ENCODE results near the gene BDNF. TPM values are rescaled to one million over a fixed set of nuclear protein-coding genes. Genes with fewer than 3 reads are reported as not detected.

Gene BDNF
- total and polyA plus RNA-seq, 2 of the 8 experiments (the other 6 are each of a cell fraction or from before 2014, with no cell fraction given) = 2.4 to 5.4 TPM

DNA sequence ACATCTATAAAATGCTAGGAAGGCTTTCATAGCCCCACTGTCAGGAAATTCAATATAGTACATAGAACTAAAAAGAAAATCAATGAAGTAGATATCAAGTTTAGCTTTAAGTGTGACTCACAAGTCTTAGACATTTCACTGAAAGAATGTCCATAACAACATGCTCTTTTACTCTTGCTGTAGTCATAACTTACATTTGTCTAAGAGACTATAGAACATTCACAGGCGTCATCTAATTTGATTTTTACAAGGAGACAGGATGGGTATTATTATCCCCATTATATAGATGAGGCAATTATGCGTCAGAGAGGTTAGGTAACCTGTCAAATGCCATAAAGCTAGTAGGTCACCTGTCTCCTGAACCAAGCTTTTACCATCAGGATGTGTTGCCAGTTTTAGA lies 36.9 kb downstream of the BDNF start:
- Histone ChIP-seq H3K4me3 (ENCODE audit: extremely low read depth in 1 of 4, insufficient read depth in 2 of 4, low read depth in 3 of 4, low read length in 4 of 4) (no peak overlapping the region), H2BK5ac (ENCODE audit: low read depth, low read length) (no peak overlapping the region), H2BK15ac (ENCODE audit: low read length) (no peak overlapping the region), H3K79me1 (ENCODE audit: low read depth, low read length) (no peaks in the 10 kb centered on the region), H3K23me2 (ENCODE audit: low read depth, low read length) (no peaks in the 10 kb centered on the region), H3K9ac (replicated peaks in 1 of 4; ENCODE audit: extremely low read depth in 1 of 4, low read depth in 3 of 4, low read length in 3 of 4) (no peak overlapping the region), H4K5ac (ENCODE audit: insufficient read length, low read depth, low read length) (no peak overlapping the region), H3K18ac (ENCODE audit: extremely low read depth, low read length) (no peak overlapping the region), H2AFZ (ENCODE audit: low read length) (no peak overlapping the region), H3K4me1 (replicated peaks in 1 of 4; ENCODE audit: control insufficient read depth in 3 of 4, insufficient read depth in 4 of 4, low read length in 3 of 4) (peaks cover 0 to 5% (median 2%) of the 10 kb centered on the region in 4 experiments; a peak in 4 of 7 replicates), H3K56ac (replicated peaks; ENCODE audit: insufficient read length, low read depth, low read length) (no peak overlapping the region), H3K14ac (ENCODE audit: insufficient read length) (no peak overlapping the region), H4K91ac (replicated peaks; ENCODE audit: insufficient read length, low read length) (no peak overlapping the region), H4K20me1 (replicated peaks in 1 of 2; ENCODE audit: control insufficient read depth in 1 of 2, insufficient read depth in 2 of 2, low read length in 2 of 2) (no peaks in the 10 kb centered on the region), H3K23ac (ENCODE audit: insufficient read length) (no peak overlapping the region), H3K79me2 (ENCODE audit: control insufficient read depth in 1 of 2, insufficient read depth in 2 of 2, low read length in 2 of 2) (0 out of 4 replicates have a peak, but pooled peaks cover 0 to 8% of the 10 kb centered on the region in 2 experiments), H3K27ac (ENCODE audit: low read depth, low read length) (no peak overlapping the region), H3K27me3 (replicated peaks in 1 of 4; ENCODE audit: control insufficient read depth in 3 of 4, extremely low read depth in 1 of 4, insufficient read depth in 3 of 4, low read length in 3 of 4) (no peaks in the 10 kb centered on the region), H2BK20ac (ENCODE audit: low read length) (no peak overlapping the region), H3K36me3 (ENCODE audit: control insufficient read depth in 2 of 4, insufficient read depth in 4 of 4, low read length in 3 of 4) (peaks cover 0 to 7% (median 0%) of the 10 kb centered on the region in 4 experiments; a peak in 1 of 8 replicates), H3K9me3 (ENCODE audit: insufficient read depth in 2 of 2, low read depth in 1 of 2, low read length in 1 of 2) (peaks cover 4 to 5% of the 10 kb centered on the region in 2 experiments; a peak in 2 of 4 replicates), H2AK5ac (ENCODE audit: low read depth, low read length) (no peak overlapping the region), H3K4me2 (ENCODE audit: insufficient read depth in 1 of 2, low read depth in 2 of 2, low read length in 2 of 2) (no peak overlapping the region), H2BK12ac (ENCODE audit: low read depth, low read length) (no peak overlapping the region), H4K8ac (ENCODE audit: extremely low read depth, insufficient read depth, low read length) (no peak overlapping the region), H2BK120ac (replicated peaks; ENCODE audit: low read depth, low read length) (no peak overlapping the region), H3K4ac (replicated peaks; ENCODE audit: insufficient read length, low read depth, low read length) (no peak overlapping the region)
- TF ChIP-seq RAD21 (IDR thresholded peaks at IDR 0.05 in 1 of 2, conservative IDR thresholded peaks at IDR 0.05 in 1 of 2; ENCODE audit: low read depth in 2 of 2, low read length in 2 of 2) (no peak), RNF2 (IDR thresholded peaks at IDR 0.05; ENCODE audit: borderline replicate concordance, low read depth, low read length, missing control alignments, poor library complexity, severe bottlenecking) (no peak), BRCA1 (IDR thresholded peaks at IDR 0.05; ENCODE audit: low read depth, low read length) (no peak)
- TF ChIP-seq, protein P1, sequence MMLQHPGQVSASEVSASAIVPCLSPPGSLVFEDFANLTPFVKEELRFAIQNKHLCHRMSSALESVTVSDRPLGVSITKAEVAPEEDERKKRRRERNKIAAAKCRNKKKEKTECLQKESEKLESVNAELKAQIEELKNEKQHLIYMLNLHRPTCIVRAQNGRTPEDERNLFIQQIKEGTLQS (IDR thresholded peaks at IDR 0.05; ENCODE audit: insufficient read depth, low read depth, low read length) = no peak
- FAIRE-seq (no peak), DNase-seq (ENCODE audit: low read depth in 1 of 2, low spot score in 2 of 2) (no peak)
- 88% methylated on average over 2 of the region's 2 CpGs; no CpG with 5 or more reads in 1 of the 2 experiments for WGBS, 2 experiments (ENCODE audit: extremely low coverage in 1 of 2, insufficient coverage in 1 of 2, insufficient read length in 1 of 2, insufficient replicate concordance in 2 of 2, low coverage in 1 of 2, low lambda C conversion rate in 2 of 2, missing lambda C conversion rate in 1 of 2)
- POLR2A ChIA-PET (ENCODE audit: partially characterized antibody) = interaction anchor here (0.9 to 4.2 kb wide), 6 partner anchors 11 to 50 kb away, joined by 3 to 14 read pairs (median 4); no protein-coding TSS in a partner anchor
- CTCF ChIA-PET (ENCODE audit: partially characterized antibody) = interaction anchor here (0.7 to 1.8 kb wide), 7 partner anchors 11 to 1759 kb away, joined by 3 to 4 read pairs (median 3); no protein-coding TSS in a partner anchor
